ENCODE measurements around the gene MAP1B.

The MAP1B gene

DNA sequence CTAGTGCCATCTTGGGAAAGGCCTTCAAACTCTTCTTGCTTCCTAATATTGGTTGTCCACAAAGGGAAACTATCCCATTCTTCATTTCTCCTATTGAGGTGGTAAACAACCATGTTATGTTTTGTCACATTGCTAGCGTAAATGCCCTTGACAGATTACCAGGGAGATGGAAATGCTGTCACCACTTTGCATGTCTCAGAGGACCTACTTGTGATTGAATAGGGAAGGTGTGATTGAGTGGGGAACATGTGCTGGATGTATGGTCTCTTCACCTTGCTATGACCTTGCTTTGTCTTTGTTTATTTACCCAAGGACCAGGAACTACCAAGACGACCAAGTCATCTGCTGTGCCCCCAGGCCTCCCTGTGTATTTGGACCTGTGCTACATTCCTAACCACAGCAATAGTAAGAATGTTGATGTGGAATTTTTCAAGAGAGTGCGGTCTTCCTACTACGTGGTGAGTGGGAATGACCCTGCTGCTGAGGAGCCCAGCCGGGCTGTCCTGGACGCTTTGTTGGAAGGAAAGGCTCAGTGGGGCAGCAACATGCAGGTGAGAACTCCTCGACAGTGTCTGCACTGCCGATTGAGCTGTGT, 96.1 kb downstream of the MAP1B start:
- Histone ChIP-seq H3K4me1 (ENCODE audit: low read depth, poor library complexity, severe bottlenecking) (no peaks in the 10 kb centered on the region), H4K20me1 (ENCODE audit: insufficient read depth) (no peaks in the 10 kb centered on the region), H2AFZ (ENCODE audit: low read depth) (no peak overlapping the region), H3K27ac (no peak overlapping the region), H3K9ac (no peak overlapping the region), H3K36me3 (ENCODE audit: insufficient read depth) (no peaks in the 10 kb centered on the region), H3K27me3 (ENCODE audit: insufficient read depth, low read depth) (peaks cover 4% of the 10 kb centered on the region; the same call in 1 of the 2 replicates), H3K4me3 (IDR thresholded peaks at IDR 0.05; ENCODE audit: insufficient read depth, low read depth, low read length) (no peak overlapping the region), H3K79me2 (ENCODE audit: insufficient read depth, low read depth) (no peaks in the 10 kb centered on the region), H3K4me2 (no peak overlapping the region)
- TF ChIP-seq CTCF (conservative IDR thresholded peaks at IDR 0.05; ENCODE audit: low read depth, low read length) = no peak

- H3K79me2 ChIP-seq (ENCODE audit: insufficient read depth, low read depth) = no peaks in the 10 kb centered on the region
Observed at GRCh38 chr5:72204946-72205345, 97.7 kb downstream of the MAP1B start.

DNA sequence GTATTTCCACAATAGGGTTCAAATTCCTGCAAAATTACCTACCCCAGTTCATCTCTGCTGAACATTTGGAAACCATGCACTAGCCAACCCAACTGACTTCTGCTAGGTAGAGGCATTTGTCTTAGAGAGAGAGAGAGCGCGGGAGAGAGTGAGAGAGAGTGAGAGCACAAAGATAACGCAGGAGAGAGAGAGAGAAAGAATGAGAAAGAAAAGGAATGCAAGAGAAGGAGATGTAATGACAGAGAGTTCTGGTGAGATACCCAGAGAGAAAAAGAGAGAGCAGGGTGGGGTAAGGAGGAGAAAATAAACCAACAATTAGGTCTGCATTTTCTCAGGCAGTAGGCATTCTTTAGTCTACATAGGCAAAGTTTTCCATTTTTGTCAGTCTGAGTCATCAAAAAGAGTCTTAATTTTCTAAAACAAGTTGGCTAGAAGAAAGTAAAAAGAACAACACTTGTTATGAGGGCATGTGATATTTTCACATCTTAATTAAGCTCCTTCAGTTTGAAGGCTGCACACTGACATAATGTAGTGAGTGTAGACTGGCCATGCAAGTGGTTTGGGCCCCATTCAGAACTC, 98.2 kb downstream of the MAP1B start:
- no peak for TF ChIP-seq CTCF (conservative IDR thresholded peaks at IDR 0.05; ENCODE audit: low read depth, low read length)
- no peaks in the 10 kb centered on the region; the same call in 1 of the 2 replicates for H3K27me3 ChIP-seq (ENCODE audit: insufficient read depth, low read depth)
- H4K20me1 ChIP-seq (ENCODE audit: insufficient read depth) = no peaks in the 10 kb centered on the region
- no peak overlapping the region for H3K27ac ChIP-seq
- H3K9ac ChIP-seq = no peak overlapping the region
- H3K4me2 ChIP-seq = no peak overlapping the region
- H3K4me3 ChIP-seq (IDR thresholded peaks at IDR 0.05; ENCODE audit: insufficient read depth, low read depth, low read length) = no peak overlapping the region
- no peaks in the 10 kb centered on the region for H3K79me2 ChIP-seq (ENCODE audit: insufficient read depth, low read depth)
- no peaks in the 10 kb centered on the region for H3K4me1 ChIP-seq (ENCODE audit: low read depth, poor library complexity, severe bottlenecking)
- no peaks in the 10 kb centered on the region for H3K36me3 ChIP-seq (ENCODE audit: insufficient read depth)
- H2AFZ ChIP-seq (ENCODE audit: low read depth) = no peak overlapping the region

More at GRCh38 chr5:72204946-72205345, 97.7 kb downstream of the MAP1B start:
- H3K36me3 ChIP-seq (ENCODE audit: insufficient read depth) = no peaks in the 10 kb centered on the region
- H3K27ac ChIP-seq = no peak overlapping the region
- H3K4me2 ChIP-seq = no peak overlapping the region
- H3K9ac ChIP-seq = no peak overlapping the region
- H2AFZ ChIP-seq (ENCODE audit: low read depth) = no peak overlapping the region
- H3K4me3 ChIP-seq (IDR thresholded peaks at IDR 0.05; ENCODE audit: insufficient read depth, low read depth, low read length) = no peak overlapping the region
- H3K4me1 ChIP-seq (ENCODE audit: low read depth, poor library complexity, severe bottlenecking) = no peaks in the 10 kb centered on the region
- no peaks in the 10 kb centered on the region for H4K20me1 ChIP-seq (ENCODE audit: insufficient read depth)
- no peaks in the 10 kb centered on the region; the same call in 1 of the 2 replicates for H3K27me3 ChIP-seq (ENCODE audit: insufficient read depth, low read depth)
- no peak for TF ChIP-seq CTCF (conservative IDR thresholded peaks at IDR 0.05; ENCODE audit: low read depth, low read length)

DNA sequence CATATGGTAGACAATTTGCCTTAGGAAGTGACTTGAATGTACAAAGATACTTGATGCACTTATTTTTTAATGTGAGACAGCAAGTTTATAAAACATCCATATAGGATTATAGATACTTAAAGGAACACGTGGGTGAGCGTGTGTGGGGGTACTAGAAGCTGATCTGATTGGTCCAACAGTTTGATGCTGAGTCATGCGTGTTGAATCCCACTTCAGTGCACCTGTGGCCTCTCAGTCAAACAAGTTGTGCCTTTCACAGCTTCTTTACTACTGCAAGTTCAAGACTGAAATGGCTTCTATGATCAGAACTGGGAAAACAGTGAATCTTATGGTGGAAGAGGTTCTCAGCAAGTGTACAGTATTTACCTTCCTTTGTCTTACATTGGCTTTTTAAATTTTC, 98.9 kb downstream of the MAP1B start:
- H3K27ac ChIP-seq = no peak overlapping the region
- H3K4me3 ChIP-seq (IDR thresholded peaks at IDR 0.05; ENCODE audit: insufficient read depth, low read depth, low read length) = no peak overlapping the region
- no peak overlapping the region for H3K9ac ChIP-seq
- no peak overlapping the region for H3K4me2 ChIP-seq
- no peaks in the 10 kb centered on the region for H4K20me1 ChIP-seq (ENCODE audit: insufficient read depth)
- H3K79me2 ChIP-seq (ENCODE audit: insufficient read depth, low read depth) = no peaks in the 10 kb centered on the region
- TF ChIP-seq CTCF (conservative IDR thresholded peaks at IDR 0.05; ENCODE audit: low read depth, low read length) = no peak
- H3K27me3 ChIP-seq (ENCODE audit: insufficient read depth, low read depth) = no peaks in the 10 kb centered on the region; the same call in 1 of the 2 replicates
- no peak overlapping the region for H2AFZ ChIP-seq (ENCODE audit: low read depth)
- no peaks in the 10 kb centered on the region for H3K4me1 ChIP-seq (ENCODE audit: low read depth, poor library complexity, severe bottlenecking)
- no peaks in the 10 kb centered on the region for H3K36me3 ChIP-seq (ENCODE audit: insufficient read depth)
